ENCODE measurements around the gene NTMT2. TPM values are rescaled to one million over a fixed set of nuclear protein-coding genes. Genes with fewer than 3 reads are reported as not detected.

The NTMT2 gene
- total RNA-seq, 1 donor from 2014 or later: not detected

DNA sequence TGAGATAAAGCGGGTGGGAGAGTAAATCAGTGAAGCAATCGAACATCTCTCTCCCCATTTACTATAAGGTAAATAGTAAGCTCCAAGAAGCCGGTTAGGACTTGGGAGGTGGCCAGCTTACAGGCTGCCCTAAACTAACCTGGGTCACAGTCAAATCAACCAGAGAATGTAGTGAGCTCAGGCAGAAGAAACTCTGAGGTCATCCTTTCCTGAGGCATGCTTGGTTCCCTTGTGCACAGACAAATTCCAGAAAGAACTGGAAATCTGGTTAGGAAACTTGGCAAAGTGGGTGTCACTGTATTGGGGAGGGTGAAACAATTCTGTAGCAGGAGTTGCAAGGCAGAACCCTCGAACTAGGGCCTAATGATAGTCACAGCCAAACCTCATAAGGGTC is 72.5 kb downstream of the NTMT2 start:
- no peak for TF ChIP-seq CTCF (IDR thresholded peaks at IDR 0.05; ENCODE audit: unreplicated experiment)
- no peak overlapping the region for H3K27ac Mint-ChIP-seq (ENCODE audit: unreplicated experiment)
- no peaks in the 10 kb centered on the region for H3K36me3 Mint-ChIP-seq (ENCODE audit: low read depth, unreplicated experiment)
- no peaks in the 10 kb centered on the region for H3K27me3 Mint-ChIP-seq (ENCODE audit: unreplicated experiment)
- no peaks in the 10 kb centered on the region for H3K9me3 Mint-ChIP-seq (ENCODE audit: unreplicated experiment)
- H3K4me1 Mint-ChIP-seq (ENCODE audit: unreplicated experiment): peaks cover 3% of the 10 kb centered on the region
- no peak for DNase-seq (ENCODE audit: low spot score)
- no peak overlapping the region for H3K4me3 Mint-ChIP-seq (ENCODE audit: unreplicated experiment)

Small RNAs within 50 kb of the gene (microRNA-seq; reads per million reads assigned to microRNA genes)
- gene MIR3119-1 (ENCODE audit: unreplicated experiment) (not detected), gene MIR3119-2 (ENCODE audit: unreplicated experiment) (not detected)

Other genes with a start within 250 kb of the NTMT2 start
- gene KIFAP3, start 71.3 kb upstream of the NTMT2 start, total RNA-seq (ENCODE audit: unreplicated experiment): 49.7 TPM